LHCN-M2 (cell line): ENCODE results near the gene ADGRF1. TPM values are rescaled to one million over a fixed set of nuclear protein-coding genes. Genes with fewer than 3 reads are reported as not detected.

Source experiments
- DNase-seq: peaks from one replicate; pipeline ENCODE4 v3.0.0-alpha.2; 2012; ENCODE audit warnings: low read depth
- total RNA-seq: library from RNA; depleted of rRNA; stranded (reverse); fragments of >200 nt; gene quantifications from 2 replicates; pipeline ENCODE4 v1.2.3, GENCODE V29; 2014

The ADGRF1 gene
- total RNA-seq, 1 experiment from 2014 or later, result not detected

DNA sequence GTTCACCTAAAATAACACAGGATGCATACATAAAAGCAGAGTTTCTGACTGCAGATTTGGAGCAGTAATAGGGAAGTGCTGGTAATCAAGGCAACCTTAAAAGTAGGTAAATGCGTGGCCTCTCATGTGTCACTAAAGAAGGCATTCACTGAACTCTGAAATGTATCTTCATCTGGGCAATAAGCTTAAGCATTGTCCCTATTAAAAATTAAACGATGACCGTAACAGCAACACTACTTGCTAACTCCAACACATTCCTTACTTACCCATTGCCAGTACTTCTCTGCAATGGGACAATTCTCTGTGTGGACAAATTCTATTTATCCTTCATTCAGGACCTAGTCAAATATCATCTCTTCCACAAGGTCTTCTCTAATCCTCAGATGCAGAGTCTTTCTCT is 19.9 kb downstream of the ADGRF1 start:
- no peak for DNase-seq

DNA sequence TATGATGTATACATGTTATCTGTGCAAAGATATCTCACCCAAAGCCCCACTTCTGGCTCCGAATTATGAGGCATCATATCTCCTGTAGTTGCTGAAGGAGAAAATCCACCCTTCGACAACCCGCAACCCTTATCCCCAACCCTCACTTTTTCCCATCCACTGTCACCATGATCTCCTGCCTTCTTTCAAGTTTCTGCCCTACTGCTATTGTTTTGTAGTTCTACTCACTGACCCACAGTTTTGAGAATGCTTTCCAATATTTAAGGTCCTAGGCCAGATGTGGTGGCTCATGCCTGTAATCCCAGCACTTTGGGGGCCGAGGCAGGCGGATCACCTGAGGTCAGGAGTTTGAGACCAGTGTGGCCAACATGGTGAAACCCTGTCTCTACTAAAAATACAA is 22.2 kb downstream of the ADGRF1 start:
- DNase-seq, result no peak

DNA sequence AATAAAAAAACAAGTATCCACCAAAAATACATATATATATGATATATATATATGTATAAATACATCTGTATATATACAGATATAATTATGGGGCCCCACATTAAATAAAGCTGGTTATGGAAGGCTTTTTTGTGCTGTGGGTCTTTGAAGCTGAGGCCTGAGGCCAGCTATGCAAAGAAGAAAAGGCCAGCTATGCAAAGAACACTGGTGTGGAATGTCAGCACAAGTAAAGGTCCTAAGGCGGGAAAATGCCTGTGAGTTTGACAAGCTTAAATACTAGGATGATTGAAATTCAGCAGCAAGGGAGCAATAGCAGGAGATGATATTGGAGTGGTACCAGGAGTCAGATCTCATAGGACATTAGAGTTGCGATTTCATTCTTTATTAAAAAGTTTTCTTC is 25.2 kb downstream of the ADGRF1 start:
- no peak for DNase-seq

DNA sequence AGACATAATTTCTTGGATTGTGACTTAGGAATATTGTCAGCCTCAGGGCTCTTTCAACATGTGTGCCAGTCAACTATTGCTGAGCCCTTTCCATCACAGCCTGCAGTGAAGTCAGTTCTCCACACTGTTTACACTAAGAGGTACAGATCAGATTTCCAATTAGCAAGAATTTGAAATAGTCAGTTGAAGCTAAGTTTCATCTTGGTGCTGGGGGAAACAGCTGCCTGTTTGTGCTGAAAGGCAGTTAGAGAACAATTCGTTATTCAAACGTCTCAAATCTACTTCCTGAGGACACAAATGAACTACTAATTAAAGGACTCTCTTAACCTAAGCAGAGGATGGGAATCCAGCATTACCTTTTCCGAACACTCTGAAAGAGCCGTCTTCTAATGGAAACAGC is 25.9 kb downstream of the ADGRF1 start:
- no peak for DNase-seq

DNA sequence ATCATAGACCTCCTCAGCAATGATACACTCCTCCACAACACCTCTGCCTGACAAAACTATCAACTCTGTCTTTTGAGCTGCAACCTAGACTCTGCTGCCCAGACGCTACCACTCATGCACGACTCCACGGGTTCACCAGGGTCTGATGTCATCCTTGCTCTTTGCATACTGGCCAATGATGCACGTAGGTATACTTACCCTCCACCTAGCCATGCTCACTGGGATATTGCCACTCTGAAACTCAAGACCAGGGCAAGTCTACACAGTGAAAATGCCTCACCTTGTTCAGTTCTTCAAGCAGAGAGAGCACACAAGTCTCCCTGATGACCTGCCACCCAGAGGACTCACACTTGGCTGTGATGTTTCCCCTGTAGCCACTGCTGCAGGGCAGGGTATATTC is 27.7 kb downstream of the ADGRF1 start:
- no peak for DNase-seq

DNA sequence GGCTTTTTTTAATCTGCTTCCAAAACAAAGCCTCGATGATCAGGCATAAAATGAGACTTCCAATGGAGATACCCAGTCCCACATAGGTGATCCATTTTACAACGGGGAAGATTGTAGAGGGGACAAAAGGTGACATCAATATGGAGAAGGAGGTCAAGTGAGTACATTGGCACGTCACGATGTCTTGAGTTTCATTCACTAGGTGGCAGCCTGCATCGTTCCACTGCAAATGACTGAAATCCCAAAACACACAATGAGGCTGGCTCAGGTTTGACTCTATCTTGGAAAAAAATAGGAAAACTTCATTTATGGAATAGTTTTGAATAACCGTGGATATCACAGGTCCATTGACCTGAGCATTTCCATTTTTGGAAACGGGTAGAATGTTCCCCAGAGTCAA is 32.5 kb downstream of the ADGRF1 start:
- DNase-seq, result no peak

DNA sequence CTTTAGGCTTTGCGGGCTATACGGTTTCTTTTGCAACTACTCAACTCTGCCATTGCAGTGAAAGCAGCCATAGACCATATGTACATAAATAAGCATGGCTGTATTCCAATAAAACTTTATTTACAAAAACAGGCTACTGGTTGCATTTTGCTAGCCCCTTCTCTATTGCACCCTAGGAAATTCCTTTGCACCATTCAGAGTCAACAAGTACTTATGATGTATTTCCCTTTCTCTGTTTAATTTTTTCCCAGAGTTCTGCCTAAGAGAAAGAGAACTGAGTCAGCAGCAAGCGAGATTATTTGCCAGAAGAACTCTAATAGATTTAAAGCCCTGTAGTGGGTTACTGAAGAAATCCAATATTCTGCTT is 33.8 kb downstream of the ADGRF1 start:
- no peak for DNase-seq

DNA sequence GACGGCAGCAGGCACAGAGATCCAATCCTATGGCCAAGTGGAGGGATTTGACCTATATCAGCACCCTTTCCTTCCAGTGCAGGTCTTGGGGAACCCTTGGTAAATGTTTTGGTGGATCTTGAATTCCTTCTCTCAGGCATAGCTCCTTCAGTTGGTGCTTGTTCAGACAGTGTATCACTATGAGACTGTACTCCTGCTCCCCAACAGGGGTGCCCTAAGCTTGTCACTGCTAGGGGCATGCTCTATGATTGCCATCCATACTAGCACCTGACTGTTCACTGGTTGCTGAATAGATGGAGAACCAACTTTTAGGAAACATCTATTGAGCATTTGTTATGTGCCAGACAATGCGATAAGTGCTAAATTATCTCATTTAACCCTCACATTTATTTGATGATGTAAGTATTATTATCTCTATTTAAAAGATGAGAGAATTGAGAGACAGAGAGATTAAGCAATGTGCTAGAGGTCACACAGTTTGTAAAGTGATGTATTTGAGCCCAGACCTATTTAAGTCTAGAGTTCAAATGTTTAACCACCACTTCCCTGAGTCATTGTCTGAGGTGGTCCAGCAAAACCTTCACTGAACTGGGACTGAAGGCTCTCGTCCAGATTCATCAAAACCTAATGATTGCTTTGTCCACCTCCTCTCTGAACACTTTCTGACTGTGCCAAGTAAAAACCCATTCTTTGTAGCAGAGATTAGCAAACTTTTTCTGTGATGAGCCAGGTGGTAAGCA is 34.3 kb downstream of the ADGRF1 start:
- no peak for DNase-seq

DNA sequence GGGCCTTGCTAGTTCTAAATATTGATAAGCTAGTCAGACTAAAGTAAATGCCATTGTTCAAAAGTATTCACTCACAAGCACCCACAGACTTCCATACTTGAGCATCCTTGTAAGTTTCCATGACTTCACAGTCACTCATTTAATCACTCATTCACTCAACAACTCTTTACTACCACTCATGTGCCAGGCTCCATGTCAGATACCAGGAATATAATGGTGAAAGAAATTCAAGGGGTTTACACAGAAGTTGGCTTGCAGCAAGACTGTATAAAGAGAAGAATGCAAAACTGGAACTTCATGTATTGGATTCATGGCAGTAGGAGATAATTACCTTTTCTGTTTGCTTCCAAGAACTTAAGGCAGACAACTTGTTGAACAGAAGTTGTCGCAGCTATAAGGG is 36.6 kb downstream of the ADGRF1 start:
- no peak for DNase-seq

DNA sequence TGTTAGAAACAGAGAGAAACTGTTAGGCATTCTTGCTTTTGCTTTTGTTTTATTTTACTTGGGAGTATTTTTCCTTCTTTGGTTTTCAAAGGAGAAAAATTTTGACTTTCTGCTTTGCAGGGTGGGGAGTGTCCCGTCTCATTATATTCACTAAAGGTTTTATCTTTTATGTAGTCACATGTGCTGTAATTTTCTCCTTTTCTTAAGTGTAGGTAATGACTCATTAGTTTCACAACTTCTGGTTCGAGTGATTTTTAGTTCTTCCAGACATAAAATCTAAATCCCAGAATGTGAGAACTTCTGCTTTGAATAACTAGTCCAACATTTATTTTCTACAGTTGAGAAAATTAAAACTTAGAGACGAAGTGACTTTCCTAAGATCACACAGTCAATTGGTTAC is 37.7 kb downstream of the ADGRF1 start:
- no peak for DNase-seq

DNA sequence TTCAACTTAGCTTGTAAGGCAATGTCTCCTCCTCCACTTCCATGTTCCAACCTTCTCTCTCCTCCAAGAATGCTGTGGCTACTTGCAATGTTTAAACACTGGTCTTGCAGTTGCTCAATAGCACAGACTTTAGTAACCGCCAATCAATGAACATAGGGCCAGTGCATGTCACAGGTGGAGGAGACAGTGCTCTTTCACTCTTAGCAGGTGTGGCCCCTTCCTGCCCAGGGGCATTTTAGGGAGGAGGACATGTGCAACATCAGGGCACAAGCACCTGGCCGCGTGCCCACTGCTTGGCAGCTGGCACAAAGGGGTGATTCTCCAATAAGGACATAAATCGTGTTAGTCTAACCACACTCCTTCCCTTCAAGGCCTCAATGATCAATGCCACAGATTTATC is 41.3 kb downstream of the ADGRF1 start:
- DNase-seq, result no peak

DNA sequence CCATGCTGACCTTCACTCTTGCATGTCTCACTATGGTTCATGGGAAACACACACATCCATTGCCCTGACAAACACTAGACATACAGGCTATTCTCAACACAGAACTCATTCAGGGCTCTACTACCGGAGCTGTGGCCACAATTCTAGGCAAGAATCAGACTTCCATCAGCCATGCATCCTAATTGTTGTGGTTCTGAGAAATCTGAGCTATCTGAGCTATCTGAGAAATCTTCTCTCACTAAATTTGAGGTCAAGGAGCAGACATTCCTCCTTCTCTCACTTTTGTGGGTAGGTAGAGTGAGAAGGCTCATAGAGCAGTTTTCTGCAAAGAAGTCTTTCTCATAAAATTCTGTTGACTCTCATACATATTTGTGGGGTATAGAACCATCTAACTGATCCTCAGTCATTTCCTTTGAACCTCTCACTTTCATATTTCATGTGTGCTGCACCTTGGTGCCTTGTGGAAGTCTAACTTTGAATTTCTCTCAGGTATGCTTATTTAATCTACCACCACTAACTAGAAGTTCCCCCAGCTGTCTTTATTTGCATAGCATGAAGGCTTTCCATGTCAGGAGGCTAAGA is 43.6 kb downstream of the ADGRF1 start:
- no peak for DNase-seq

DNA sequence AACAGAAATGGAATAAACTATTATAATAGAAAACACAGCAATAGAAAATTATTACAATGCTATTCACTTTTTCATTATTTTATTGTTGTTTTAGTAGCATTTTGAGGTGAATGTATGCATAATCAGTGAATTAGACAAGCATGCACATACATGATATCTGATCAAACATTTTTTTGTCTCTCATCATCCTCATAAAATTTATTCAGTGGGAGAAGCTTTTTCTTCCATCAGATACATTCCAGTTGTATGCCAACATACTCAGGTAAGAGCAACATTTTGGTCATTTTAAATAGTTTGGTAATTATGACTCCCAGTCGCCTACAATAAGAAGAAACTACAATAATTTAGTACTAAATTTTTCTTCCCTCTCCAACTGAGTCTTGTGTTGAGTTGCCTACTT is 44.5 kb downstream of the ADGRF1 start:
- no peak for DNase-seq

DNA sequence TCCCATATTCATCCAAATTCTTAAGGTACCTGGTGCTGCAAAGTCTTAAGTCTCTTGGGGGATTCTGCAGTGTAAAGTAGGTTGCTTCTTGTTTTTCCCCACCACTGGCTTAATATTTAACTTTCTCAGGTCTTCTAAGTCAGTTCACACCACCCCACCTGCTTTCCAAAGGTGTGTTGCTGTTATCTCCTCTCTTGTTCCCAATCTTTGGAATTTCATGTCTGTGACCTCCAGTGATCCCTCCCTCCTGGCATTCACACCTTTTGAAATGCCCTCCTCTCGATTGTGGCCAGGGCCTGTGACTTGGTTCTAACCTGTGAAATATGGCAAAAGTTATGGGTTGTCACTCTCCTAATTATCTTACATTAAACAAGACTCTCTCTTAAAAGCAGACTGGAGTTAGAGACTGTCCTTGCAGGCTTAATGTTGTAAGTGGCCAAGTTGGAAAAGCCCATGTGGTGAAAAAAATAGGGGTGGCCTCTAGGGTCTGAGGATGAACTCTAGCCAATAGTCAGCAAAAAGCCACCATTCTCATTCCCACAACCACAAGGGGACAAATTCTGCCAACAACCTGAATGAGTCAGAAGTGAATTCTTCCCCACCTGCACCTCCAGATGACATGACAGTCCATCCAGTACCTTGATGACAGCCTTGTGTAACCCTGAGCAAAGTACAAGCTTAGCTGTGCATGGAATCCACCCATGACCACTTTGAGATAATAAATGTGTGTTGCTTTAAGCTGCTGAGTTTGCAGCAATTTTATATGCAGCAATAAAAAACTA is 45.1 kb downstream of the ADGRF1 start:
- no peak for DNase-seq

DNA sequence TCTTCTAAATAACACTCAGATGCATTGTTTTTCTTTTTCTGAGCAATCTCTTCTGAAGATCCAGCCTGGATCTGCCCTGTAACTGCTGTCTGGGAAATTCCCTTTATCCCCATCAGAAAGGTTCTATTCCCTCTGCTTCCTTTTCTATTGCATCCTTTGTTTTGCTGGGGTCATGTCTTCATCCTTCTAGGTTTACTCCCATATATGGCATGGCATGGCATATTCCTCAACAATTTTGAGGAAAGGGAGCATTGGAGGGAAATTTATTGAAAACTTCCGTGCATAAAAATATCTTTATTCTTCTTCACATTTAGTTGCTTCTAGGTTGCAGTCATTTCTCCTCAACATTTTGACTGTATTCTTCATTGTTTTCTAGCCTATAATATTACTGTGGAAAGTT is 47.2 kb downstream of the ADGRF1 start:
- DNase-seq, result no peak

DNA sequence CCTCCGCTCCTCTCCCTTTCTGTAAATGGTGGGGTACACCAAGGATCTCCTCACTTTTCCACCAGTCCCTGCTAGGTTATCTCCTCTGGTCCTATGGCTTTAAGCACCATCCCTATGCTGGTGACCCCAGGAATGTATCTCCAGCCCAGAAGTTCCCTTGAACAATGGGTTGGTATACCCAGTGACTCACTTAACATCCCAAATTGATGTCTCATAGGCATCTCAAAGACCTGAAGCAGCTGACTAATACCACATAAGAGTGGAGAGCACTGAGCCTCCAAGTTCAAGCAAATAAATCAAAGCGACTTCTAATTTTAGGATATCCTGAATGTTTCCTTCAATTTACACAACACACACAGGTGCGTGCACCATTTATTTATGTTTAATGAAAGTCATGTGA is 48.3 kb downstream of the ADGRF1 start:
- DNase-seq, result peak; percentile 94

DNA sequence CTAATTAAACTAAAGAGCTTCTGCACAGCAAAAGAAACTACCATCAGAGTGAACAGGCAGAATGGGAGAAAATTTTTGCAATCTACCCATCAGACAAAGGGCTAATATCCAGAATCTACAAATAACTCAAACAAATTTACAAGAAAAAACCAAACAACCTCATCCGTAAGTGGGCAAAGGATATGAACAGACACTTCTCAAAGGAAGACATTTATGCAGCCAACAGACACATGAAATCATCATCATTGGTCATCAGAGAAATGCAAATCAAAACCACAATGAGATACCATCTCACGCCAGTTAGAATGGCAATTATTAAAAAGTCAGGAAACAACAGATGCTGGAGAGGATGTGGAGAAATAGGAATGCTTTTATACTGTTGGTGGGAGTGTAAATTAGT is 49.7 kb downstream of the ADGRF1 start:
- DNase-seq, result peak; percentile 14

DNA sequence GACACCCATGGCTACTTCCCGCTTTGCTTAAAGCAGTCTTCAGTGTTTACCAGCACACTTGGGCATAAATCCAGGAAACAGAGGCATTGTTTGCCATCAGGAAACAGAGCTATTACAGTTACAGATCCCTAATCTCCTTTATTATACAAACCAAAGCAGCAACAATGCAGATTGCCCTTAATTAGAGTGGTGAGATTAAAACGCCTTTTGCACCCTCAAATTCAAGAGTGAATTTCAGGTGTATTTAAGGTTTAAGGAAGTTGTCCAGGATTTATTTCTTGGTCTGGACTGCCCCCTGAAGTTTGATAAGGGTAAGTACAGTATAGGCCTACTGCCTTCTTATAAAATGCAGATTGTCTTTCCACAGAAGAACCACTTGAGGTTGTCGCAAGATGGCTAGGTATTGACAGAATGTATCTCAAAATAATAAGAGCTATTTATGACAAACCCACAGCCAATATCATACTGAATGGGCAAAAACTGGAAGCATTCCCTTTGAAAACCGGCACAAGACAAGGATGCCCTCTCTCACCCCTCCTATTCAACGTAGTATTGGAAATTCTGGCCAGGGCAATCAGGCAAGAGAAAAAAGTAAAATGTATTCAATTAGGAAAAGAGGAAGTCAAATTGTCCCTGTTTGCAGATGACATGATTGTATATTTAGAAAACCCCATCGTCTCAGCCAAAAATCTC is 51.2 kb downstream of the ADGRF1 start:
- DNase-seq, result peak; percentile 61

DNA sequence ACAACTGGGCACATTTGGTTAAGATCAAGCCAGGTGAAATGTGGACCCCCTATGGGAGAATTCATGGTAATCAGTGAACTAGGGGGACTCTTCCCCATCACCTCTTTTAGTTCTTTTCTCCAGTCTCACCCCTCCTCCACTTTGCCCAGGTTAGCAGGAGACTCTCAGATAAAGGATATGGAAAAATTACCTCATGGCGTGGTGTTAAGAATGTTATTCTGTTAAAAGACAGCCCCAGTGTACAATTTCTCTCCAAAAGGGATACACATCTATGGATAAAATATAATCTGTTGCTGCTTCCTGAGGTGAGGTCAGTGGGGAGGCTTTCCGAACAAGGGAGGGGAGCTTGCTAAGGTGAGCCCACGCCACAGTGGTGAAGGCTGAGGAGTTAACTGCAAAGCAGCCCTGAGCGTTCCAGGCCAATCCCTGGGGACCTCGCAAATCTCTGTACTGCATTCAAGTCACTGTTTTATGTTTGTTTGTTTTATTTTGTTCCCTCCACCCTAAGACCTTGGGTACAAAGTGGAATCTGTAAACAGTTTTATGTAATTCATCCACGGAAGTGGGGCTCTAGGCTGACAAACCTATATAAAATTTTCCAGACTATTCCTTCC is 52.0 kb downstream of the ADGRF1 start:
- no peak for DNase-seq

DNA sequence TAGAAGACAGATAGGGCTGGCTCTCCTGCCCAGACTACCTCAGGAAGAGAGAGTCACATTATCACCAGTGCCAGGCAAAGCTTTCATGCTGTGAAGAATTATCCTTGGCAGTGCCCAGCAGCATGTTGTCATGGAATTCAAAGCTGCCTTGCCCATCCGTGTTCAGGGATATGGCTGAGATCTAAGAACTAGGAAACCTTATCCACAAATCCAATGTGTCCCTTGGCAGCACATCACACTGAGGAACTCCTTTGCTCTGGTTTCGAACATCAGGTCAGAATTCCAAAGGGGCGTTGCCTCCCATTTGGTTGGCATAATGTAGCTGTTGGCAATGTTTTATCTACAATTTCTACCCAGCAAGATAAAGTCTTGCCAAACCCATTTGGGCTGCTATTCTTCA is 52.7 kb downstream of the ADGRF1 start:
- no peak for DNase-seq

DNA sequence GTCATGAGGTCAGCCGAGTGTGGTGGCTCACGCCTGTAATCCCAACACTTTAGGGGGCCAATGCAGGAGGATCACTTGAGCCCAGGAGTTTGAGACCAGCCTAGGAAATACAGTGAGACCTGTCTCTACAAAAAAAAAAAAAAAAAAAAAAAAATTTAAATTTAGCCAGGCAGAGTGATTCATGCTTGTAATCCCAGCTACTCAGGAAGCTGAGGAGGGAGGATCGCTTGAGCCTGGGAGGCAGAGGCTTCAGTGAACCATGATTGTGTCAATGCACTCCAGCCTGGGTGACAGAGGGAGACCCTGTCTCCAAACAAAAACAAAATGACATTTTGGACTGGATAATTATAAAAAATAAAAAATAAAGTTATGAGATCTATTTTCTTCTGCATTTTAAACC is 56.2 kb downstream of the ADGRF1 start:
- DNase-seq, result peak; percentile 29

DNA sequence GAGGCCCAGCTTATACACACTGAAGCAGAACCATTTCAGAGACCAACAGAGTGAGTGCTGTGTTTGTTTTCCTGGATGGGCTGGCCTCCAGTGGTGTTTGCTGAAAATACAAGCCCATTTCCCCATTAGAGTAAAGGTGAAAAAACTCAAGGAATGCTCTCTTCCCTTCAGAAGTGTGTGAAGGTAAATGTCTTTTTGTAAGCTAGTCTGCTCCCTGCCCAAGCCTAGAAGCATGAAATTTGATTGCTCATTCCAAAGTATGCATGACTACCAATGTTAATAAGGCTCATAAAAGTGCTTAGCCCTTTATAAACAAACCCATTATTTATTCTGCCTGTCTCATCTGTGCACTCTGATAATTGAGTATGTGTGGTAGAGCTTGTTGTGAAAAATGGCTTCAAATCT is 59.1 kb downstream of the ADGRF1 start:
- DNase-seq, result no peak
